ENCODE data around the gene EPHA3.

EPHA3 gene

GRCh38 chr3:89455240-89455639 is 347.8 kb downstream of the EPHA3 start:
- no peak overlapping the region for H3K4me3 ChIP-seq (ENCODE audit: control insufficient read depth, low read depth, low read length)
- DNase-seq (ENCODE audit: low read depth), result no peak
- no peak for TF ChIP-seq CTCF (IDR thresholded peaks at IDR 0.05; ENCODE audit: control insufficient read depth, insufficient read depth, low read depth, low read length, missing control alignments)

GRCh38 chr3:89467898-89468363 is 360.5 kb downstream of the EPHA3 start:
- H3K4me3 ChIP-seq (ENCODE audit: control insufficient read depth, low read depth, low read length), result no peak overlapping the region
- TF ChIP-seq CTCF (IDR thresholded peaks at IDR 0.05; ENCODE audit: control insufficient read depth, insufficient read depth, low read depth, low read length, missing control alignments), result no peak
- DNase-seq (ENCODE audit: low read depth), result no peak

- no peak for TF ChIP-seq CTCF (IDR thresholded peaks at IDR 0.05; ENCODE audit: control insufficient read depth, insufficient read depth, low read depth, low read length, missing control alignments)
- H3K4me3 ChIP-seq (ENCODE audit: control insufficient read depth, low read depth, low read length), result no peak overlapping the region
- no peak for DNase-seq (ENCODE audit: low read depth)
Measured at GRCh38 chr3:89472101-89472500, 364.7 kb downstream of the EPHA3 start.

- TF ChIP-seq CTCF (IDR thresholded peaks at IDR 0.05; ENCODE audit: control insufficient read depth, insufficient read depth, low read depth, low read length, missing control alignments), result no peak
- H3K4me3 ChIP-seq (ENCODE audit: control insufficient read depth, low read depth, low read length), result no peak overlapping the region
- no peak for DNase-seq (ENCODE audit: low read depth)
Measured at GRCh38 chr3:89474333-89475130, 367.1 kb downstream of the EPHA3 start.

- DNase-seq (ENCODE audit: low read depth), result no peak
- H3K4me3 ChIP-seq (ENCODE audit: control insufficient read depth, low read depth, low read length), result no peak overlapping the region
- TF ChIP-seq CTCF (IDR thresholded peaks at IDR 0.05; ENCODE audit: control insufficient read depth, insufficient read depth, low read depth, low read length, missing control alignments), result no peak
Measured at GRCh38 chr3:89488800-89489580, 381.6 kb downstream of the EPHA3 start.

- no peak for DNase-seq (ENCODE audit: low read depth)
- H3K4me3 ChIP-seq (ENCODE audit: control insufficient read depth, low read depth, low read length), result no peak overlapping the region
- no peak for TF ChIP-seq CTCF (IDR thresholded peaks at IDR 0.05; ENCODE audit: control insufficient read depth, insufficient read depth, low read depth, low read length, missing control alignments)
Measured at GRCh38 chr3:89490129-89490528, 382.7 kb downstream of the EPHA3 start.
